Right renal cortex interstitium (tissue), 3 donors: ENCODE results near the gene PKHD1. TPM values are rescaled to one million over a fixed set of nuclear protein-coding genes. Genes with fewer than 3 reads are reported as not detected.

ENCODE experiments used
- DNase-seq, 3 donors: peaks; one replicate each; pipeline ENCODE4 v3.0.0-alpha.2; 2013; ENCODE audit warnings: low read depth in 3 of 3, low spot score in 2 of 3
- polyA plus RNA-seq, 3 donors: library from polyadenylated mRNA; unstranded; fragments of 120-200 nt; gene quantifications; one replicate each; pipeline ENCODE4 v1.2.1, GENCODE V29; 2013; ENCODE audit not compliant: insufficient read length in 3 of 3

Gene PKHD1
- polyA plus RNA-seq, 3 donors = 20.6 to 25.1 (median 20.8) TPM

GRCh38 chr6:52104979-52105378, 17.6 kb upstream of the PKHD1 start:
- no peak for DNase-seq

- DNase-seq = no peak
Measured at GRCh38 chr6:52103623-52104022, 16.2 kb upstream of the PKHD1 start.

GRCh38 chr6:52102405-52102804, 15.0 kb upstream of the PKHD1 start:
- no peak for DNase-seq

- DNase-seq = no peak
Measured at GRCh38 chr6:52098721-52099120, 11.3 kb upstream of the PKHD1 start.

GRCh38 chr6:52089758-52090348, 2.4 kb upstream of the PKHD1 start:
- DNase-seq = no peak

GRCh38 chr6:52086741-52087140, 672 bp downstream of the PKHD1 start:
- no peak for DNase-seq

- no peak for DNase-seq
Measured at GRCh38 chr6:52081237-52081636, 6.2 kb downstream of the PKHD1 start.

- DNase-seq = no peak
Measured at GRCh38 chr6:52077961-52078625, 9.3 kb downstream of the PKHD1 start.

GRCh38 chr6:52077180-52077884, 10.1 kb downstream of the PKHD1 start:
- DNase-seq = no peak

- DNase-seq = no peak
Measured at GRCh38 chr6:52076791-52077179, 10.6 kb downstream of the PKHD1 start.

GRCh38 chr6:52074716-52075115, 12.7 kb downstream of the PKHD1 start:
- no peak for DNase-seq

- no peak for DNase-seq
Measured at GRCh38 chr6:52074155-52074554, 13.3 kb downstream of the PKHD1 start.

GRCh38 chr6:52065621-52066020, 21.8 kb downstream of the PKHD1 start:
- no peak for DNase-seq

- DNase-seq = no peak
Measured at GRCh38 chr6:52063584-52064344, 23.6 kb downstream of the PKHD1 start.

GRCh38 chr6:52061481-52061880, 25.9 kb downstream of the PKHD1 start:
- no peak for DNase-seq

GRCh38 chr6:52059821-52060220, 27.6 kb downstream of the PKHD1 start:
- DNase-seq = no peak

GRCh38 chr6:52055451-52055850, 32.0 kb downstream of the PKHD1 start:
- no peak for DNase-seq

GRCh38 chr6:52053038-52053695, 34.2 kb downstream of the PKHD1 start:
- DNase-seq = no peak

GRCh38 chr6:52050051-52050405, 37.4 kb downstream of the PKHD1 start:
- no peak for DNase-seq

- DNase-seq = no peak
Measured at GRCh38 chr6:52049252-52050050, 38.0 kb downstream of the PKHD1 start.
